Left renal cortex interstitium (tissue), 4 donors: ENCODE results near the gene KLHL9. TPM values are rescaled to one million over a fixed set of nuclear protein-coding genes. Genes with fewer than 3 reads are reported as not detected.

ENCODE experiments used
- DNase-seq, 4 donors: peaks; one replicate each; pipeline ENCODE4 v3.0.0-alpha.2; 2013; ENCODE audit warnings: low read depth in 4 of 4, low spot score in 2 of 4, missing footprints in 1 of 4
- polyA plus RNA-seq, 4 donors: library from polyadenylated mRNA; unstranded; fragments of 120-200 nt; gene quantifications; one replicate each; pipeline ENCODE4 v1.2.1, GENCODE V29; 2013; ENCODE audit not compliant: insufficient read length in 4 of 4

KLHL9 gene
- polyA plus RNA-seq, 4 donors: 43.5 to 56.8 (median 50.1) TPM

DNA sequence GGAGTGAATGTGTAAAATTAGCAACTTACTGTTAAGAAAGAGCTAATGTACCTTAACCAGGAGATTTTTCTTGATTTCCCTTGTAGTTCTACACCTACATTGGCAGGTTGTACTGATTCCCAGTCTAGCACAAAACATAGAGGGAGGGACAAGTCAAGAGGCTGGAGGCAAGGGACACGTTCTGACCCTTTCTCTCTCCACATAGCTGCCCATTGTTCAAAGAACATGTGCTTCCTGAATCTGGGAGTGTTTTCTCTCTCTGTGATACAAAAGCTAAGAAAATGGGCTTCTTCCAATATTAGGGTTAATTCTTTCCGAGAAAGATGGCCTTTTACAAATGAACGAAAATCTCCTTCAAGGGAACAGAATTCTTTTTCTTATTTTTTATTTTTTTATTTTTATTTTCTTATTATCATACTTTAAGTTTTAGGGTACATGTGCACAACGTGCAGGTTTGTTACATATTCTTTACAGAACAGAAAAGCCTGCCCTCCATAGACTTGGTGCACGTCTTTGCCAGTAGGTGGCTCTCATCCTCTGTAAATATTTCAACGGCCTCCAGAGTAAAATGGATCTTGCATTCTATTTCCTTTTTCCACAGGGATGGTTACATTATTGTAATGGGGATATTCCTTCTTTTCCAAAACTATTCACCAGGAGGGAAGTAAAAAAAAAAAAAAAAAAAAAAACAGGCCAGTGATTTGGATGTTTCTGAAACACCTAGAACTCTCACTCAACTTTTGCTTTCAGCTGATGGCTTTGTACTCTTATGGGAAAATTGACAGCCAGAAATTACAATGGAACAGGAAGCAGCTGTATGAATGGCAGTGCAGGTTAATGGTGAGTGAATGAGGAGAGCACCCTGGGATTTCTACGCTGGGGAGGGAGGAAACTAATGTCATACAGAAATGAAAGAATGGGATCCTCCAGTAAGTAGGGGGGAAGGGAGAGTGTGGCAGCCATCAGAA, 17.0 kb downstream of the KLHL9 start:
- DNase-seq: no peak

DNA sequence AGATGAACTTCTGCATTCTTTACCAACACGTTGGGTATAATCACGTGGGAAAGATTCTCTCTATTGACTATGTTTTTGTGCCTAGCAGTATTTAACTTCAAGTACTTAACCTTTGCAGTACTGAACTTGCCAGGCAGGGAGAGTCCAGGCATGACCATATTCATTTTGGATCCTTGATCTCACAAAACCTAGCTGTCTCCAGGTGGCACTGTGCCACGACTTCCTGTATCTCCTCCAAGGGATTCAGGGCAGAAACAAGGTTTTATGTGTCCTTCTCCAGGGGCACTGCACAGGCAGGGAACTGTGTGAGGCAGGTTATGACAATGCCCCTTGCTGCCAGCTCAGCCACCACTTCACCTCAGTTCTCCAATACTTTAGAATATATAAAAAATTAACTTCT, 18.3 kb downstream of the KLHL9 start:
- no peak for DNase-seq

DNA sequence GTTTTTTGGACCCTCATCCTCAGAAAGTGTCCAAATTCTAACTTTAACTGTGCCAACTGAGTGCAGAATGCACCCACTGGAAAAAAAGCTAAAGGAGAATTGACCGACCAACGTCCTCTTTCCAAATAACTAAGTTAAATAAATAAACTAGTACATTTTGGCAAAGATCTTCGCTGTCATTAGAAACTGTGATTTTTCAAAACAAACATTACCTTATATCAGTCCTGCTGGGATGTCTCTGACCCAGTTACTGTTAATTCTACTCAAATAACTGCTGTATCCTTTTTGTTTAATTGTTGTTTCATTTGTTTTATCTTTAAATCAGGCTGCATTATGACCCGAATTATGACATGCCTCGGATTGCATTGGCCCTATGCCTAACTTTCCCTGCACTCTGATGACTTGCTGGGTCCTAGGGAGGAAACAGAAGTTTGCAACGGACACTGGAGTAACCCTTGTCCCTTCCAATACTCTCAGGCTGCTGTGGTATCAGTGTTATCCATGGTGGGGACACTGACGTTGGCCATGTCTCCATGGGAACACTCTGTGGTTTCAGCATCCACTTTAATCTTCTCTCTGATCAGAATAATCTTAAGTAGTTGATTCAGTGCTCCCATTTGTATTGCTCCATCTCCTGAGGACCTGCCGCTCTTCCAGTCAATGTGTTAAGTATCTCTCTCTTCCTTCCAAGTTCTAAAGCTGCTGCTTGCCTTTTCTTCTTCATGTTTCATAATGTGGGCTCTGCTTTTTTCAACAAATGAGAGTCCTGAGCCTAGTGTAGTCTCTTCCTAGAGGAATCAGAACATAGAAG, 19.0 kb downstream of the KLHL9 start:
- DNase-seq: no peak

DNA sequence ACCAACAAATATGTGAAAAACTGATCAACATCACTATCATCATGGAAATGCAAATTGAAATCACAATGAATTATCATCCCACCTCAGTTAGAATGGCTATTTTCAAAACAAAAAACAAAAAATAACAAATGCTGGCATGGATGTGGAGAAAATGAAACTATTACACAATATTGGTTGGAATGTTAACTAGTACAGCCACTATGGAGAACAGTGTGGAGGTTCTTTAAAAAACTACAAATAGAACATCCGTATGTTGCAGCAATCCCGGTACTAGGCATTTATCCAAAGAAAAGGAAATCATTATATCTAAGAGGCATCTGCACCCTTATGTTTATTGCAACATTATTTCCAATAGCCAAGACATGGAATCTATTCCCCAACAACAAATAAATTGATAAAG, 21.1 kb downstream of the KLHL9 start:
- DNase-seq: no peak

DNA sequence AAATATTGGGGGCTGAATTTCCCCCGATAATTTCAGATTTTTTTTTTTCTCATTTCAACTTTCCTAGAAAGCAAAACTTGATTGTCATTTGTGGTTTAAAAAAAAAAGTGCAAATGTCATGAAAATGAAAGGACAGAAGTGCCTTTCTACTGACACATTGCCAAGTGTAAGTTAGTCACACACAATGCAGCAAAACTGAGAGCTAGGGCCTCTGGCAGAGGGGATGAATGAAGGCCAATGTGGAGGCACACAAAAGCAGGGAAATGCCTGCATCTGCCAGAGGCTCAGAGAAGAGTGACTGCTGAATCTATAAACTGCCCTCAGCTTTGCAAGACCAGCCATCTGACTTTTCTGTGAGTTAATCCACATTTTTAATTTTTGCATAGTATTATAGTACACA, 23.3 kb downstream of the KLHL9 start:
- no peak for DNase-seq

DNA sequence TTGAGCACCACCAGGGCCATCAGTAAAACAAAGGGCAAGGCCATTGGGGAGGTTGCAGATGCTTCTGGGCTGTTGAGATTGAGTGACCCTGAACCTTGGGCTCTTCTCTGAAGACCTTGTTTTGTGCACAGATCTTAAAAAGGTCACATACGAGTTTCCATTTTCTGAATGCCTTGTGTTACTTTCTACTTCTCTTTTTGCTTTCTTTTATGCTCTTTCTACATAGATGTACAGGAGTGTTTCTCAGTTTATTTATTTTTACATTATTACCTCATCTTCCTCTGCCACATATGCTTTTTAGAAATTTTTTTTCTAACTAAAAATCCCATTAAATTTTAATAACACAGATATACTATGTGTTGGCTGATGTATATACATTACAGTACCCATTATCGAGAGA, 30.0 kb downstream of the KLHL9 start, which contains the start of gene IFNA5:
TSS of gene IFNA5 (minus strand) at position 101 of the 400 bp plus-strand sequence. CDS start at position 44, 57 bp downstream.
- no peak for DNase-seq

DNA sequence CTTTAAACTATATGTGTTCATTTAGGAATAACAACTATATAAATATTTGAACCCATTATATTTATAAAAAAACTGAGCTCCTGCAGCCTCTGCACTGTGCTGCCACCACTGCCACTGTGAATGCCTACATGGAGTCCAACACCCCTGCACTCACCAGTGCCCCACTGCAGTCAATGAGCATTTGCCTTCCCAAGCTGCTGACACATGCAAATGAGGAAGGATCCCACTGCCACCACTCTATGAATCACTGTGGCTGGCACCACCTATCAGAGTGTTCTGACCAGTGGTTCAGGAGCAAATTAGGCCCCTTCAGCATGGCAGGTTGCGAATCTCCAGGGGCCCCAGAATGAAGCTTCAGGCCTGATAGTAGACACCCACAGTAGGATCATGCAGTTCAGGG, 39.2 kb downstream of the KLHL9 start:
- no peak for DNase-seq

DNA sequence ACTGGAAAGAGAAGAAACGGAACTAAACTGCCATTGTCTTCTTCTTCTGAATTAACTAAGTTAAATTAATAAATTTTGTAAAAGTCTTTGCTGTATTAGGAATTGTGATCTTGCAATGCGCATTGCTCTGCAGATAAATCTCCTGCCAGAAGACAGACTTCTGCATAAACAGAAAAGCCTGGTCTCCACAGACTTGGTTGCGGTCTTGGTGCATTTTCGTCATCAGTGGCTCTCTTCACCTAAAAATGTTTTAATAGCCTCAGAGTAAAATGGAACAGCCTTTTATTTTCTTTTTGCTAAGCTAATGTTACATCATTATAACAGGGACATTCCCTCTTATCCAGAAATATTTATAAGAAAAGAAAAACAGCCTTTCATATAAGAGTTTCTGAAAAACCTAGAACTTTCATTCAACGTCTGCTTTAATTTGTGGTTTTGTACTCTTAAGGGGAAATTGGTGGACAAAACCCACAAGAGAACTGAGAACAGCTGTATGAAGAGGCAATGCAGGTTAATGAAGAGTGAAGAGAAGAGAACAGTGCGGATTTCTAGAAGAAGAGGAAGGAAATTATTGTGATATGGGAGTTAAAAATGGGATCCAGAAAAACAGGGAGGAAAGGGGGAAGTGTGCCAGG, 40.2 kb downstream of the KLHL9 start:
- DNase-seq: no peak

DNA sequence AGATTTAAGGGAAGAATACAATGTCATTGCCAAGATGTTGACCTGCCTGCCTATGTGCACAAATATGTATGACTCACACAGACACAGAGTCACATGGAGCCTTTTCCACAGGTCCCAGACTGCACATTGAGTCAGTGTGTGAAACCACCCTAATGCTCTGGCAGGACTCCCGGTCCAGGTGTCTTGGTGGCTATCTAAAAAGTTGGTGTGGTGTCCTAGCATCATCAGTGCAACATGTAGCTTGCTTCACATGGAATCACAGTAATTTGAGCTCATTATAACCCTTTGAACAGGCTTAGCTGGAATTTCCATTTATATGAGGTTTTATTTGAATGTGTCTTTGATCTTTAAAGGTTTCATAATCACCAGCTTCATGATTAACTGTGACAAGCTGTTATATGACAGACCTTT, 40.8 kb downstream of the KLHL9 start:
- no peak for DNase-seq

DNA sequence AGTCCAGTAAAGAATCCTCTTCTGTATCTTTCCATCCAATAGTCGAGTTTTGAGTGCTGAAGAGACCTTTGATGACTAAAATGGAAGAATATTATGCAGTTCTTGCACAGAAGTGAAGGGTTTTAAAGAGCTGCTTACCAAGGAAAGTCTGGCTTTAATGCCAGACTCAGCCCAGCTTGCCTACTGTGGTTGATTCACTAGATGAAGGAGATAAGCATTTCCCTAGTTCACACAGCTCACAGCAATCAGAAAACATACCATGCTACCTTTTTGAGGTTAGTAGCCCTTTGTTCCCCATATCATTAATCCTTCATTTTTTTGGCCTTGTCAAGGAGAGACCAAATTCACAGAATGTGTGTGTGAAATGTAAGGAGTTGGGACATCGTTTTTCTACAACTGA, 45.4 kb downstream of the KLHL9 start:
- DNase-seq: no peak

DNA sequence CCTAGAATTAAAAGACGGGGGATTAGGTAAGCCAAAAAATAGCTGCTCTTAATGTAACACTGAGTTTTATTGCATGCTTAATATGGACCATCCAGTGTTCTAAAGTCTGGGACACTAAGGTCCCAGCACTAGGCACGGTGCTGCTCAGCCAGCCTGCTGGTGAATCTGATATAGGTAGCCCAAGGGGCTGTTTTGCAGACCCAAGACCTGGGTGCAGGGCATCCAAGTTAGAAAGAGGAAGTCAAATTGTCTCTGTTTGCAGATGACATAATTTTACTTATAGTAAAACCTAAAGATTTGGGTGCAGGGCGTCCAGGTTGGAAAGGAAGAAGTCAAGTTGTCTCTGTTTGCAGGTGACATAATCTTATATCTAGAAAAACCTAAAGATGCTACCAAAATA, 47.9 kb downstream of the KLHL9 start:
- DNase-seq: no peak

DNA sequence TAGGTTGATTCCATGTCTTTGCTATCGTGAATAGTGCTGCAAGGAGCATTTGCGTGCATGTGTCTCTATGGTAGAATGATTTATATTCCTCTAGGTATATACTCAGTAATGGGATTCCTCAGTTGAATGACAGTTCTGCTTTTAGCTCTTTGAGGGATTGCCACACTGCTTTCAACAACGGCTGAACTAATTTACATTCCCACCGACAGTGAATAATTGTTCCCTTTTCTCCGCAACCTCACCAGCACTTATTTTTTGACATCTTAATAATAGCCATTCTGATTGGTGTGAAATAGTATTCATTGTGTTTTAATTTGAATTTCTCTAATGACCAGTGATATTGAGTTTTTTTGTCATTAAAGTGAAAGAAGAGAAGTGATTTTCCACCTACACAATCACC, 48.5 kb downstream of the KLHL9 start:
- DNase-seq: no peak

DNA sequence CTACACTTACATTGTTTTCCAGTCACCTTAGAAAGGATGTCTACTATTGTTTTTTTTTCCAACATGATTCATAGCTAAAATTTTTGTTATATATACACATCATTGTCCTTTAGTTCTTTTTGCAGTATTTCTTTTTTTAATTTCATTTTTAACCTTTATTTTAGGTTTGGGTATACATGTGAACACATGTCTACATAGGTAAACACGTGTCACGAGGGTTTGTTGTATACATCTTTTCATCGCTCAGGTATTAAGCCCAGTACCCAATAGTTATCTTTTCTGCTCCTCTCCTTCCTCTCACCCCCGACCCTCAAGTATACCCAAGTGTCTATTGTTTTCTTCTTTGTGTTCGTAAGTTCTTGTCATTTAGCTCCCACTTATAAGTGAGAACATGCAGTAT, 49.1 kb downstream of the KLHL9 start:
- no peak for DNase-seq

DNA sequence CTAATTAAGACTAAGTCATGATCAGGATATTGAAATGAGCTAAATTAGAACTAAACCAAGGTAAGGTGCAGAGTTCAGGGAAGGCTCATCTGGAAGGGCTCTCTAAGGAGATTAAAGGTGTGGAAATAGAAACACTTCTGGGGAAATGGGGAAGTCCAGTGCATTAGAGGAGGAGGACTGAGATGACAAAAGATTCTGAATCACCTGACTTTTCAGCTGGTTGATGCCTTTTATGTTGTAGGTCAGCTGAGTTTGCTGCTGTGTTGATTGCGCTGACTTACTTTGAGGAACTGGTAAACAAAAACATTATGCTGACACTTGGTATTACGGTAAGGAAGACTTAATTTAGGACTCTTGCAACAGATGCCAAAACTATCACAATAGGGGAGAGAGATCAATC, 53.9 kb downstream of the KLHL9 start:
- DNase-seq: no peak

Other genes with a start within 250 kb of the KLHL9 start
- not detected for gene IFNW1, start 193.6 kb downstream of the KLHL9 start, polyA plus RNA-seq
- gene IFNA21, start 168.7 kb downstream of the KLHL9 start, polyA plus RNA-seq: under 1 TPM in 1 of 4 donors, not detected in 3; 0.24 TPM
- not detected for gene IFNA4, start 147.8 kb downstream of the KLHL9 start, polyA plus RNA-seq
- gene IFNA7, start 133.2 kb downstream of the KLHL9 start, polyA plus RNA-seq: not detected
- gene IFNA10, start 128.3 kb downstream of the KLHL9 start, polyA plus RNA-seq: not detected
- not detected for gene IFNA16, start 118.1 kb downstream of the KLHL9 start, polyA plus RNA-seq
- not detected for gene IFNA17, start 107.2 kb downstream of the KLHL9 start, polyA plus RNA-seq
- not detected for gene IFNA14, start 95.4 kb downstream of the KLHL9 start, polyA plus RNA-seq
- not detected for gene IFNA5, start 30.1 kb downstream of the KLHL9 start, polyA plus RNA-seq
- not detected for gene IFNA6, start 15.5 kb upstream of the KLHL9 start, polyA plus RNA-seq
- not detected for gene IFNA13, start 32.7 kb upstream of the KLHL9 start, polyA plus RNA-seq
- gene IFNA2, start 50.0 kb upstream of the KLHL9 start, polyA plus RNA-seq: not detected
- gene IFNA8, start 73.7 kb upstream of the KLHL9 start, polyA plus RNA-seq: not detected
- not detected for gene IFNA1, start 105.0 kb upstream of the KLHL9 start, polyA plus RNA-seq
- gene IFNE, start 146.9 kb upstream of the KLHL9 start, polyA plus RNA-seq: under 1 TPM in 2 of 4 donors, not detected in 2; 0.33 to 0.53 TPM